K562 (cell line): Measurements from ENCODE around the gene GABRG2.

Source experiments
- CTCF ChIP-seq, 3 experiments: IDR thresholded peaks in 2 of 3; conservative IDR thresholded peaks in 1 of 3; 2 replicates each; pipeline ENCODE4 v1.5.1; 2011 to 2012; ENCODE audit warnings: low read length in 3 of 3, mild to moderate bottlenecking in 3 of 3, control low read depth in 2 of 3, improper control_type of control experiment in 1 of 3, inconsistent platforms in 1 of 3, low read depth in 1 of 3, mixed read lengths in 1 of 3, moderate library complexity in 1 of 3; ENCODE audit not compliant: insufficient read depth in 2 of 3
- DPF2 ChIP-seq: fragments of 450-650 bp; IDR thresholded peaks from 2 replicates; pipeline ENCODE4 v1.6.1; 2016
- E2F8 ChIP-seq: fragments of 450-650 bp; IDR thresholded peaks from 2 replicates; pipeline ENCODE4 v1.7.1; 2018; ENCODE audit warnings: mild to moderate bottlenecking, low read depth; ENCODE audit not compliant: partially characterized antibody
- E4F1 ChIP-seq: fragments of 250-450 bp; sonication (Bioruptor Pico); IDR thresholded peaks from 2 replicates; pipeline ENCODE4 v1.5.0; 2021; ENCODE audit warnings: mild to moderate bottlenecking, borderline replicate concordance
- SNAPC5 ChIP-seq: fragments of 250-450 bp; sonication (Bioruptor Pico); IDR thresholded peaks from 2 replicates; pipeline ENCODE4 v1.8.0; 2021; ENCODE audit warnings: moderate library complexity, mild to moderate bottlenecking, inconsistent platforms
- TCF7L2 ChIP-seq: fragments of 150-350 bp; IDR thresholded peaks from 2 replicates; pipeline ENCODE4 v1.6.1; 2016; ENCODE audit warnings: low read depth, mild to moderate bottlenecking, low read length, moderate library complexity
- ZNF639 ChIP-seq, 2 experiments: fragments of 200-800 bp in 1 of 2; sonication (Bioruptor generic) in 1 of 2; sonication (generic) in 1 of 2; formaldehyde crosslinking in 1 of 2; IDR thresholded peaks in 1 of 2; conservative IDR thresholded peaks in 1 of 2; 2 replicates each; pipeline versions ENCODE4 v1.5.0 to v1.6.1; 2016 to 2020; ENCODE audit warnings: missing compliant biosample characterization in 1 of 2, missing genetic modification characterization in 1 of 2, missing genetic modification reagents in 1 of 2
- ZNF740 ChIP-seq, 3 experiments: fragments of 200-800 bp in 1 of 3; sonication (Bioruptor generic) in 1 of 3; sonication (generic) in 1 of 3; formaldehyde crosslinking in 1 of 3; IDR thresholded peaks; 2 replicates each; pipeline versions ENCODE4 v1.6.1 to v1.8.0; 2016 to 2022; ENCODE audit warnings: mild to moderate bottlenecking in 2 of 3, missing compliant biosample characterization in 2 of 3, missing genetic modification characterization in 2 of 3, missing genetic modification reagents in 1 of 3

GRCh38 chr5:162119801-162120200 is 52.2 kb downstream of the GABRG2 start:
- no peak for TF ChIP-seq SNAPC5 (CRISPR knock-in tag)
- no peak for TF ChIP-seq TCF7L2
- TF ChIP-seq E4F1, result no peak
- no peak for TF ChIP-seq CTCF (IDR thresholded peaks at IDR 0.05 in 2 of 3, conservative IDR thresholded peaks at IDR 0.05 in 1 of 3; ENCODE audit: insufficient read depth in 2 of 3, low read depth in 1 of 3, low read length in 3 of 3)
- TF ChIP-seq ZNF639 (CRISPR knock-in tag; conservative IDR thresholded peaks at IDR 0.05 in 1 of 2, IDR thresholded peaks at IDR 0.05 in 1 of 2), result no peak
- no peak for TF ChIP-seq DPF2
- no peak for TF ChIP-seq E2F8
- TF ChIP-seq ZNF740 (CRISPR knock-in tag; IDR thresholded peaks at IDR 0.05), result no peak
- no peak for TF ChIP-seq ZNF740 (tag; IDR thresholded peaks at IDR 0.05)
